Pulmonary artery endothelial cell (primary cell): ENCODE measurements around the gene MXD4. TPM values are rescaled to one million over a fixed set of nuclear protein-coding genes. Genes with fewer than 3 reads are reported as not detected.

Experiments
- DNase-seq: peaks from one replicate; pipeline ENCODE4 v3.0.0-alpha.2; 2011; ENCODE audit warnings: low read depth, low spot score
- total RNA-seq: library from RNA; depleted of rRNA; stranded (reverse); fragments of >200 nt; gene quantifications from 2 replicates; pipeline ENCODE4 v1.2.3, GENCODE V29; 2014

The MXD4 gene
- total RNA-seq, 1 donor from 2014 or later, result 66.5 TPM

DNA sequence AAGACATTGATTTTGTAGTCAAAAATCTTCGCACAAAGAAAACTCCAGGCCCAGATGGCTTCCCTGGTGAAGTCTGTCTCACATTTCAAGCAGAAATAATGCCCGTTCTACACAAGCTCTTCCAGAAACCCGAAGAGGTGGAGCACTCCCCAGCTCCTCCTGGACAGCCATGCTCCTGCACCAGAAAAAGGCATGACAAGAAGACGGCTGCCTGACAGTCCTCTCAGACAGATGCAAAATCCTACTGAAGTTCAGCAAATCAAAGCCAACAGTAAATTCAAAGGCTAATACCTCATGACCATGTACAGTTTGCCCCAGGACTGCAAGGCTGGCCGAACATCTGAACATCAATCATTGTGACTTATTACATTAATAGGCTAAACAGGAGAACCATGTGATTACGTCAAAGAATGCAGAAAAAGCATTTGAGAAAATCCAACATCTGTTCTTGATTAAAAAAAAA lies 30.8 kb upstream of the MXD4 start:
- DNase-seq, result no peak

DNA sequence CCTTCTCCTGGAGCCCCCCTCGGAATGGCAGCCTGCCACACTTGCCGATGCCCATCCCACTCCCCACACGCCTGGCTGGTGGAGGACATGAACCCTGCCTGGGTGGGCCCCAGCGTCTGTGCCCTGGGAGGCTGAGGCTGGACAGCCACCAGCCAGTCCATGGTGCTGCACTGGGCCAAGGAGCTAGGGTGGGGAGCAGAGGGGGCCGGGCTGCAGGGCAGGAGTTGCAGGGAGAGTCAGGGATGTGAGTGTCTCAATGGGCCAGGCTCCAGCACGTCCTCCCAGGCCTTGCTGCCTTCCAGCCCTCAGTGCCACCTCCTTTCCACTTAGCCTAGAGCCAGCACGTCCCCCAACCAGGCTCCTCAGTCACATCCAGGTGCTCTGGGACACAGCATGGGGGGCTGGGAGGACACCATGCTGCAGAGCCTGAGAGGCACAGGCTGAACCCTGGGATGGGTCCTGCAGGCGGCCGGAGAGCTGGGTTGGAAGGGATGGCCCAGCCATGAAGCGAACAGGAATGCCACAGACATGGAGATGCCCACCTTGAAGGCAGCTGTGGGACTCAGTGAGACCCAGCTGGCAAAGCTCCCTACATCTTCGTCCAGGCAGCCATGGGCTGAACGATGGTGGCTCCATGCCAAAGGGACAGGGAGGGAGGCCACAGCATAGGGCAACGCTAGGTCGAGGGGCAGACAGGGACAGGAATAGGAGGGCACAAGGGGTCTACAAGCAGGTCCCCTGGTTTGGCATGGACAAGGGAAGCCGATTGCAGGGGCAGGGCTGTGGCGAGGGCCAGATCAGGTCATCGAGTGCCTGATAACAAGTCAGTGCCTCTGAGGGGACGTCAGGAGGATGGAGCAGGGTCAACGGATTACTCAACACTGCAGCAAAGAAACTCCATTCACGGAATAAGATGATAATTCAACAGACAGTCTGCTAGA lies 30.1 kb upstream of the MXD4 start:
- no peak for DNase-seq

DNA sequence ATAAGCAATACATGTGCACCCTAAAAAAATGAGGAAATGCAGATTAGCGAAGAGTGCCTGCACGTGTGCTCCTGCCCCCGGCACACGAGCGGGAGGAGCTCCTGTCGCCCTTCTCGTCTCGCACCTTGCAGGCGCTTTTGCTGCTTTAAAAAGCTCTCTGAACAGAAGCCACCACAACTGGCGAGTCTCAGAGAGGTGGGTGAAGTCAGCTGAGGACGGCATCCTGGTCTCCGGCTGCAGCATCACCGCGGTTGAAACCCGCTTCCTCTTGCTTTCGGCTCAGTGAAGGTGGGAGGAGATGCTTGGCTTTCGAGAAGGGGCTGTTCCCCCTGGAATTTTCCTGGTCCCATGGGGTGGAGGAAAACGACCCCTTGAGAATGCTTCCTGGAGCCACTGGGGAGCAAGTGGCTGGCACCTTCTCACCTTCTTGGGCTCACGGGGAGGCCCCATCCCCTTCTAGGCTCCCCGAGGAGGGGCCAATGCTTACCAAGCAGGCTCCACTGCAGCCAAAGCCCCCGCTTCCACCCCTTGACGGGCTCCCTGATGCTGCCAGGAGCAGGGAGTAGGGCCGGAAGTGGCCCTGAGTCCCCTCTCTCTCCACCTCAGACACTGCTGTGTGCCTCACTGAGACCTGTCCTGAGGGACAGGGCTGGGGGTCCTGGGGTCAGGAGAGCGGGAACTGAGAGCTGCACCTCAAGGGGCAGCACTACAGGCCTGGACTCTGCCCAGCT lies 29.2 kb upstream of the MXD4 start:
- no peak for DNase-seq

DNA sequence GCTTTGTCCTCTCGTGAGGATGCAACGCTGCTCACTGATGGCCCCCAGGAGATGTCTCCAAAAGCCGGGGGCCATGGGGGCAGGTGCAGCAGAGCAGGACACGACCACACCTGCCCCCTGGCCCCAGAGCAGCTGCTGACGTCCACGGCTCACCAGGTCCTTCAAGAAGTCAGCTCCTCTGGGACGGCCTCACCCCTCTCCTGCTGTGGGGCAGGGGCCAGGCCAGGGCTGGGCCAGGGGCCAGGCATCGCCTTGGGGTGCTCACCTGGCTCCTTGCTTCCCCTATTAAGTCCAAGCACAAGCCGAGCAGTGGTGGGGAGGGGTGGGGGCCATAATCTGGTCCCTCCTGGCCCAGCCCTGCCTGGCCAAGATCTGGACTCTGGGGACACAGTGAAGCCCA lies 28.6 kb upstream of the MXD4 start:
- DNase-seq, result no peak

DNA sequence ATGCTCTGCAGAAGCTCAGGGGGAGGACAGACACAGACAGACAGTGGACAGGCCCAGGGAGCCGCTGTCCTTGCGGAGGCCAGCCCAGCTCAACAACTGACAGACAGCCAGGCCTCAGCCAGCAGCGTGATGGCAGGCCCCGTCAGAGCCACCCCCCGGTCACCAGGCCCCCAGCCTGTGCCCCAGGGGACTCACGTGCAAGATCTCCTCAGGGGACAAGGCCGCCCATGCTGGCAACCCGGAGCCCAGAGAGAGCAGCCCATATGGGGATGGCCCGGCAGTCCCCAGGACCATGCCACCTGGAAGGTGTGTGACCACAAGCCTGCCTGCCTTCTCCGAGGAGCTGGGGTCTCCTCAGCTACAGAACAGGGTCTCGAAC lies 28.0 kb upstream of the MXD4 start:
- no peak for DNase-seq

DNA sequence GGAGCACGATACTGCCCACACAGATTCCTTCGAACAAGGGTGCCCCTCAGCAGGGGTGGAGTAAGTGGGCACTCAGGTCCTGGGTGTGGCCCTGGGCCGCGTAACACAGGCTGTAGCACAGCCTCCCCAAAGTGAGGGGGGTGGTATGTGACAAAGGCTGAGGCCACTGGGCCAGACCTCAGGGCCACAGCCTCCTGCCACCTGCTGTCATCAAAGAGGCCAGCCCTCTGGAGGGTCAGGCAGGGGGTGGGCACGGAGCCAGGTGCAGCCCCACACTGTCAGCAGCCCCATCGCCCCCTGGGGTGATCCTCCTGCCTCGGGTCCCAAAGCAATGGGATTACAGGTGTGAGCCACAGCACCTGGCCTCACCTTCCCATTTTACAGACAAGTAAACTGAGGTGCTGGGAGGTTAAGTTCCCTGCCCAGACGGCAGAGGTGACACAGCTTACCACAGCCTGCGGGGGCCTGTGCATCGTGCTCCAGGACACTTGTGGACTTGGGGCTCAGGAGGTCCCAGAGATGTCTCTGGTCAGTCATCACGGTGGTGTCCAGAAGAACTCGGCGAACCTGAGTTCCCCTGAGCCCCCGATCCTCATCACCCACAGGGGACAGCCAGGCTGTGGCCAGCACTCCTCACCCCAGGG lies 27.5 kb upstream of the MXD4 start:
- no peak for DNase-seq

DNA sequence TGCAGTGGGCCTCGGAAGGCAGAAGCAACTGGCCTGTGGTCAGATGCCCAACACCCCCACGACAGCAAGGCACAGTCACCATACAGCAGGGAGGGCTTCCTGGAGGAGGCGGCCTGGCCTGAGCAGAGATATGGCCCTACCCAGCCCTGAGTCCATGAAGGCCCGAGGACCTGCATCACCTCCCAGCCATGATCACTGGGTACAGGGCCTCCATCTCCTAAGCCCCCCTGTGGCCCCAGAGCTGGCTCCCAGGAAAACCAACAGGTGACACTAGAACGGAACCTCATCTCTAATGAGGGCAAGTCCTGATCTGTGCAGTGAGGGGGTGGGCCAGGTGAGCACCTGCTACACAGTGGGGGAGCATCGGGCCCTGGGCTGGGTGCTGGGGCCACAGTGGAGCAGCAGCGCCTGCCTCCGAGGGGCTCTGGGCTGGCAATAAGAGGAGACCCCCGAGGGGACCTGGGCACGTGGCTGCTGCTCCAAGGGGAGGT lies 26.2 kb upstream of the MXD4 start:
- no peak for DNase-seq

DNA sequence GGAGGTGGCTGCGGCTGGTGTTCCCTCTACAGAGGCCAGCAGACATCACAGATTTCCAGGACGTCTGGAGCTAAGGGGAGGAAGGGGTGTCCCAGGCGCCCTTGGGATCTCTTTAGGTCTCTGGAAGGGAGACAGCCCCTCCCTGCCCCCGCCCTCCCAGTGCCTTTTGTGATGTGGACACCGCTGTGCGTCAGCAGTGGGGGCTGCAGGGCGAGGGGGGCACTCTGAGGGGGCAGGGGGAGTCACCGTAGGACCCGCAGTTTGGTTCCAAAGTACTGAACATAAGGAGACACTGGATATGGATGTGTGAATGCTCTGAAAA lies 25.6 kb upstream of the MXD4 start:
- no peak for DNase-seq

DNA sequence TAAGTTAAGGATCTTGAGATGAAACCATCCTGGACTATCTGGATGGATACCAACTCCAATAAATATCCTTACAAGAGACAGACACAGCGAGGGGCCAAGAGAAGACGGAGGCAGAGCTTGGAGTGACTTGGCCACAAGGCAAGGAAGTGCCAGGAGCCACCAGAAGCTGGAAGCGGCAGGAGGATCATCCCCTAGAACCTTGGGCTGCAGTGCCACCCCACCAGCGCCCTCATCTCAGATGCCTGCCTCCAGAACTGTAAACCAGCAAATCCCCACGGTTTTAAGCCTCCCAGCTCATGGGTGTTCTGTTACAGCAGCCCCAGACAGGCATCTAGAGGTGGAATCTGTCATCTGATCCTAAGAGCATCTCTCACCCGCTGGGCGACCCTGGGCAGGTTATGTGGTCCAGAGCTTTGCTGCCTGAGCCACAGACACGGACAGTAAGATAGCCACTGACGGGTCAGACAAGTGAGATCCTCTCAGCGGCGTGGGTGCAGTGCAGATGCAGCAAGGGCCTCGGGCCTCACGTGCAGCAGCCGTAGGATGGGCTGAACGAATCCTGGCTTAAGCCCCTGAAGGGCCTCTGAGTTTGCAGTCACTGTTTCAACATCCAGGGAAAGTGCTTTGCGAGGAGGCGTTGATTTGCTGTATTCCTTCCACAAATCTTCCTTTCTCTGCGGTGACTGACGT lies 25.1 kb upstream of the MXD4 start:
- DNase-seq, result no peak

DNA sequence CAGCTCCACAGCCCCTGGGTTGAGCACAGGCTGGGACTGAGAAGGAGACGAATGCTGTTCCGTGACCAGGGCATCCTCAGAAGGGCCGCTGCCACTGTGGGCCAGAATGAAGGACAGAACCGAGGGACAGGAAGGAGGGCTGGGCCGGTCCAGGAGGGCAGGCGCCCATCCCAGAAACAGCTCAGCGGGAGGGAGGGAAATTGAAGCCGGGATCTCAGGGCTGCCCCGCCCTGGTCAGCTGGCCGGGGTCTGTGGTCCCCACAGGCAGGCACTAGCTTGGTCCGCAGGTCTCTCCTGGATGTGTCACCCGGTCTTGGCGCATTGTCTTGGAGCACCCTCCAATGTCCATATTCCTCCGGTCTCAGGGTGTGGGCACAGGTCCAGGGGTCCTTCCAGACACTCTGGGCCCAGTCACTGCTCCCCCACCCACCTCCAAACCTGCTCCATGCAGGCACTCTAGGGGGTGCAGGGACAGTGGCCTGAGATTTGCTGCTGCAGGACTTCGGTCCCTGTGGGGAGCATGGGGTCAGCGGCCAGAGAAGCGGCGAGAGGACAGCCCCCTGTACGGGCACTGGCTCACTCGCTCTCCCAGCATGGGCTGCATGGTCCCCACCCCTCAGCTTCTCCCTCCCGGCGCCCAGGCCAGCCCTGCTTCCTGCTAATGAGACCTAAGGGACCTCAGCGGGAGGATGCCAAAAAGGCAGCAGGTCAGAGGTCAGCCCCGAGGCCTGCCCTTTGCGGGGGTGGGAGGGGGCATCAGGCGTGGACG lies 23.9 kb upstream of the MXD4 start:
- DNase-seq, result no peak

DNA sequence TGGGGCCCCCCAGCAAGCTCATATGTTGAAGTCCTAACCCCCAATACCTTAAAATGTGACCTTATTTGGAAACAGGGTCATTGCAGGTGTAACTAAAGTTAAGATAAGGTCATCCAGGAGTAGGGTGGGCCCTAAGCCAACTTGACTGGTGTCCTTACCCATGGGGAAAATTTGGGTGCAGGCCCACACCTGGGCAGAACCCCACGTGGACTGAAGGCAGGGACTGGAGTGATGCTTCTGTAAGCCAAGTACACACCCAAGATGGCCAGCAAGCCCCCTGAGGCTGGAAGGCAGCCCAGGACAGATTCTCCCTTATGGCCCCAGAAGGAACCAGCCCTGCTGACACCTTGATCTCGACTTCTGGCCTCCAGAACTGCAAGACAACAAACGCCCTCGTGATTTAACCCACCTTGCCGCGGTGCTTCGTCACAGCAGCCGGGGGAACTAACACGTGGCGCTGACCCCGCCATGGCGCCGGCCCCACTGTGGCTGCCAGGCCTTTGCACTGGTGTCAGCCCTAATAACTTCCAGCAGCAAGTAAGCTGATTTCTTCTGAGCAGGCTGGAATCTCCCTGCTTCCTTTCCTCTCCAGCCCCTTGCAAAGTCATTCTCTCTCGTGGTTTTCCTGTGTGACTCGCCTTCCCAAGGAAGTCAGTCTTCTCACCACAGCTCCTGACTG lies 23.2 kb upstream of the MXD4 start:
- DNase-seq, result peak; percentile 43

DNA sequence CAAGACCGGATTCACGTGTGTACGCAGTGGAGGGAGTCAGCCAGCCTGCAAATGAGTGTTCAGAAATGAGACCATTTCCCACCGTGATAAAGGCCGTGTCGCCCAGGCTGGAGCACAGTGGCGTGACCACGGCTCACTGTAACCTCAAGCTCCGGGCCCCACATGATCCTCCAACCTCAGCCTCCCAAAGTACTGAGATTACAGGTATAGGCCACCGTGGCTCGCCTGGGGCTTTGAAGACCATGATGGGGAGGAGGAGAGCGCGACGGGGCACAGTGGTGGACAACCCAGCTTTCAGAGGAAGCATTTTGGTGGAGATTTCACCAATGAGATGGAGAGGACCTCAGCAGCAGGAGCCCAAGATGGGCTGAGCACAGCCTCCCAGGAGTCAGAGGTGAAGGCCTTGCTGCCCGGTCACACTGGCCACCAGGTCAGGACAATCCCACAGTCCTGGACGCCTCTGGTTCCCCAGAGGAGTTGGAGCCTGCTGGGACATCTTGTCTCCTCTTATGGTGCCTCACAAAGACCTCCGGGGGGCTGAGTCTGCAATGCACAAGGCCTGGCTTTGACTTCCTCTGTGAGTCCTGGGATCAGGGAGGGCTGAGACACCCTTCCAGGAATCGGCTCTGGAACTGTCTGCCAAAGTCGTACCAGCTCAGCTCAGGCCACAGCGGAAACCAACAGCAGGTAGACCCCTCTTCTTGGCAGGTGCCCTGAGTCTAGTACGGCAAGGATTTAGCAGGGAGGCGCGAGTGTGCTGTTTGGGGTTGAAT lies 22.4 kb upstream of the MXD4 start:
- DNase-seq, result no peak

DNA sequence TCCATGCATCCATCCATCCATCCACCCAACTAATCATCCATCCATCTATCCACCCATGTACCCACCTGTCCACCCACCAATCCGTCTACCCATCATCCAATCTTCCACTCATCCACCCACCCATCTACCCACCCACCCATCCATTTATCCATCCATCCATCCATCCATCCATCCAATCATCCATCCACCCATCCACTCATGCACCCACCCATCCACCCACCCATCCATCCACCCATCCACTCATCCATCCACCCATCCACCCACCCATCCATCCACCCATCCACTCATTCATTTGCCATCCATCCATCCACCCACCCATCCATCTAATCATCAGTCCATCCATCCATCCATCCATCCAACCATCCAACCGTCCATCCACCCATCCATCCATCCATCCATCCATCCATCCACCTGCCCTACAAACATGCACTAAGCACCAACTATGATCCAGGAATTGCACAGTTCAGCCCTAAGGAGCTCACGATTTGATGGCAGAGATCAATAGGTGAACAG lies 21.3 kb upstream of the MXD4 start:
- DNase-seq, result no peak

DNA sequence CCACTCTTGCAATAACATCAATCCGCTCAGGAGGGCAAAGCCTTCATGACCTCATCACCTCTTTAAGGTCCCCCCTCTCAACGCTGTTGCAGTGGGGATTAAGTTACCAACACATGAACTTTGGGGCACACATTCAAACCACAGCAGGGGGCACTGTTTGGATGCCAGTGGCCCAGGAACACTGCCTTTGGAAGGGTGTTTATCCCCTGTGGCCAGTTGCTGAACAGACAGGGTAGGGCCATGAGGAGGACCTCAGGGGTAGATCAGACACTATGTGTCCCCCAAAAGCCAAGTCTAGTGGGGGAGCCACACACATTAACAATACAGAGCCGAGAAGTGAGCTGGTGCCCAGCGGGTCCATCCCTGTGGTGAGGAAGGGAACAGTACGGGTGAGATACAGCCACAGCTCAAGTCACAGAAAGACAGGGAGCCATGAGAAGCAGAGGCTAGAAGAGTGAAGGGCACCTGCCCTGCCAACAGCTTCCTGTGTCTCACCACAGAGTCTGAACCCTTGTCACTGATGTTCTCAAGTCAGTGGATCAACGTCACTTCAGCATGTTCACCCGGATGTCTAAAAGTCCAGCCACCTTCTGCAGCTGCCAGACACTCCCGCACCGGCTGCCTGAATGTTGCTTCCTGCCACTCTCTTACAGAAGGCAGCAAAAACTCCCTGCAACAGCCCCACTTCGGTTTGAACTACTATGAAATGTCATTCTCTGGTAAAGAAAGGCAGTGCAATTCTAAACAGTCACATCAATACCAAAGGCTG lies 19.9 kb upstream of the MXD4 start:
- no peak for DNase-seq

DNA sequence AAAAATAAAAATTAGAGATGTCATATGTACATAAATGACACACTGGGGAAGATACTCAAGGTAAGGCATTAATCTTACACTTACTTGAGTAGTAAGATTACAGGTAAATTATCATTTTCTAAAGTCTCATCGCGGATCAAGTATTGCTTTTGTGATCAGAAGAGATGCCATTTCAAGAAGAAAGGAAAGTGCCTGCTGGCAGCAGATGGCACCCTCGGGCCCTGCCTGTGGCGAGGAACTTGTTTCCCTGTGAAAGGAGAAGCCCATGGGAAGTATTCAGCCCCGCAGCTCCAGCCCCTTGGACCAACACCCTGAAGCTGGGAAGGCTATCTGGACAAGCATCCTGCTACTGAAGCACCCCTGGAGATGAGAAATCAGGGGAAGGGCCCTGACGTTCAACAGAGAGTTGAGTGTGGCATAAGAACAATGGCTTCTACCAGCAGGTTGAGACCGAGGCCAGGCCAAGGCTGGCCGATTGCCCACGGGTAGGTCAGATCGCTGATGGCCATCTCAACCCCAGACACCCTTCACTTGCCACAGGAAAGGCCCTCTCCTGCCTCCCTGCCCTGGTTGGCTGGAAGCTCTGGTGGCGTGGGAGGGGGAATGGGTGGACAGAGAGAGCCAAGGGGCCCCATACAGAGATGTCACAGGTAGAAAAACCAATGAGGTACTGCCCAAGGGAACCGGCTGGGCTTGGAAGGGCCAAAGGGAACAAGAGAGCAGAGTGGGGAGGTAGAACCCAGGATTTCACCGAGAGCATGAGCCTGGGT lies 18.8 kb upstream of the MXD4 start:
- DNase-seq, result no peak

DNA sequence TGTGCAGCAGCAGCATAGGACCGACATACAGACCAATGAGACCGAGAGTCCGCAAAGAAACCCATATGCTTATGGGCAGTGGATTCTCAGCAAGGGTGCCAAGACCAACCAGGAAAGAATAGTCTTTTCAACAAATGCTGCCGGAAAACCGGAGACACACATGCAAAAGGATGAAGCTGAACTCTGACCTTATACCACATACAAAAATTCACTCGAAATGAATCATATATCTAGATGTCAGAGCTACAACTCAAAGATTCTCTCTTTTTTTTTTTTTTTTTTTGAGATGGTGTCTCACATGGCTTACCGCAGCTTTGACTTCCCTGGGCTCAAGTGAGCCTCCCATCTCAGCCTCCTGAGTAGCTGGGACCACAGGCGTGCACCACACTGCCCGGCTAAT lies 16.0 kb upstream of the MXD4 start:
- no peak for DNase-seq

DNA sequence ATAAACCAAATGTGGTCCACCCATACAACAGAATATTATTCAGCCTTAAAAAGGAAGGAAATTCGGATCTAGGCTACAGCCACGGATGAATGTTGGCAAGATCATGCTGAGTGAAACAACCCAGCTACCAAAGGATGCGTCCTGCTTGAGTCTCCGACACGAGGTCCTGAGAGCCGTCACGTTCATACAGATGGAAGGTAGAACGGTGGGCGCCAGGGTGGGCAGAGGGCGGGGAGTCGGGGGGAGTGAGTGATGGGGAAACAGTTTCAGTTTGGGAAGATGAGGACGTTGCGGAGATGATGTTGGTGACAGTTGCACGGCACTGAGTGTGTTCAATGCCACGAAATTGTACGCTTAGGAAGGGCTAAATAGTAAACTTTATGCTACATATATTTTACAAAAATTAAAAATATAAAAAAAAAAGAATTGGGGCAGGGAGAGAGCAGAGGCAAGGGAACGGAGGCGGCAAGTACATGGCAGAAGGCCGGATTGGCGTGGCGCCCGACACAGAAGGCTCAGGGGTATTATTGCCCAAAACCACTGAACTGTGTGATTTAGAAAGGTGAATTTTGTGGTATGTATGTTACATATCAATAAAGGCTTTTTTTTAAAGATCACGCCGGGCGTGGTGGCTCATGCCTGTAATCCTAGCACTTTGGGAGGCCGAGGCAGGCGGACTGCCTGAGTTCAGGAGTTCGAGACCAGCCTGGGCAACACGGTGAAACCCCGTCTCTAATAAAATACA lies 14.8 kb upstream of the MXD4 start:
- DNase-seq, result no peak
